ENCODE results near the gene SAMD11. TPM values are rescaled to one million over a fixed set of nuclear protein-coding genes. Genes with fewer than 3 reads are reported as not detected.

The SAMD11 gene
- total RNA-seq, 1 donor from 2014 or later = 0.41 TPM

- FAIRE-seq (no peak), DNase-seq (ENCODE audit: low spot score in 2 of 2) (peak; percentile 88 to 92)
These were observed 19.3 kb upstream of the SAMD11 start for GRCh38 chr1:904310-904950.

GRCh38 chr1:905071-905749 lies 18.5 kb upstream of the SAMD11 start:
- peak; percentile 47 to 51 for DNase-seq (ENCODE audit: low spot score in 2 of 2)
- FAIRE-seq = no peak

- DNase-seq (ENCODE audit: low spot score in 2 of 2) = peak; percentile 7 to 24
These were observed 17.7 kb upstream of the SAMD11 start for GRCh38 chr1:905811-906599.

GRCh38 chr1:906600-907420 lies 16.9 kb upstream of the SAMD11 start:
- no peak for FAIRE-seq
- peak in 1 of 2 donors; percentile 16 for DNase-seq (ENCODE audit: low spot score in 2 of 2)

More at GRCh38 chr1:905811-906599, 17.7 kb upstream of the SAMD11 start:
- no peak for FAIRE-seq

GRCh38 chr1:907611-908451 lies 15.9 kb upstream of the SAMD11 start:
- no peak for FAIRE-seq
- peak in 1 of 2 donors; percentile 21 for DNase-seq (ENCODE audit: low spot score in 2 of 2)

- DNase-seq (ENCODE audit: low spot score in 2 of 2) (peak in 1 of 2 donors; percentile 8), FAIRE-seq (no peak)
These were observed 15.1 kb upstream of the SAMD11 start for GRCh38 chr1:908661-909060.

GRCh38 chr1:909861-910310 lies 13.8 kb upstream of the SAMD11 start:
- no peak for FAIRE-seq

GRCh38 chr1:910311-910880 lies 13.3 kb upstream of the SAMD11 start:
- DNase-seq (ENCODE audit: low spot score in 2 of 2) (peak in 1 of 2 donors; percentile 12), FAIRE-seq (no peak)

More at GRCh38 chr1:909861-910310, 13.8 kb upstream of the SAMD11 start:
- DNase-seq (ENCODE audit: low spot score in 2 of 2) = peak; percentile 40 to 63

GRCh38 chr1:910881-911721 lies 12.6 kb upstream of the SAMD11 start:
- no peak for FAIRE-seq
- DNase-seq (ENCODE audit: low spot score in 2 of 2) = peak in 1 of 2 donors; percentile 16

- no peak for DNase-seq (ENCODE audit: low spot score in 2 of 2)
- no peak for FAIRE-seq
These were observed 11.6 kb upstream of the SAMD11 start for GRCh38 chr1:911875-912739.

GRCh38 chr1:912740-913301 lies 10.9 kb upstream of the SAMD11 start:
- FAIRE-seq = no peak
- DNase-seq (ENCODE audit: low spot score in 2 of 2) = no peak

GRCh38 chr1:913491-914130 lies 10.1 kb upstream of the SAMD11 start:
- DNase-seq (ENCODE audit: low spot score in 2 of 2) (no peak), FAIRE-seq (no peak)

- FAIRE-seq = no peak
- no peak for DNase-seq (ENCODE audit: low spot score in 2 of 2)
These were observed 9.4 kb upstream of the SAMD11 start for GRCh38 chr1:914131-914890.

GRCh38 chr1:914891-915280 lies 8.8 kb upstream of the SAMD11 start:
- no peak for FAIRE-seq
- no peak for DNase-seq (ENCODE audit: low spot score in 2 of 2)

GRCh38 chr1:915295-916172 lies 8.2 kb upstream of the SAMD11 start:
- DNase-seq (ENCODE audit: low spot score in 2 of 2) (no peak), FAIRE-seq (no peak)

All from frontal cortex (tissue), 4 donors.